IMR-90 (cell line): ENCODE measurements around the gene FEZF2. TPM values are rescaled to one million over a fixed set of nuclear protein-coding genes. Genes with fewer than 3 reads are reported as not detected.
A peak's percentile ranks its signal among the peaks of the same experiment; 100 is the strongest.

Source experiments
- ATAC-seq: fragments of 200-7000 bp; cut with Tn5 transposase; 2 replicates; pipeline ENCODE4 v1.9.1; 2020; ENCODE audit warnings: low read depth, mild to moderate bottlenecking, moderate library complexity
- BruUV-seq: library from RNA; stranded (reverse); fragments of 400-500 nt; replicated peaks from 2 replicates; lab custom pipeline; 2021; lab: Mats Ljungman, UMichigan
- CTCF ChIA-PET: fragments of 300-600 bp; formaldehyde crosslinking; extraction: SDS; loops from one replicate; lab custom pipeline; 2021; ENCODE audit warnings: antibody characterized with exemption; lab: Yijun Ruan, JAX
- POLR2A ChIA-PET: fragments of 300-600 bp; sonication (Branson Sonifier 250); formaldehyde crosslinking; loops from one replicate; lab custom pipeline; 2022; ENCODE audit warnings: antibody characterized with exemption; ENCODE audit not compliant: unreplicated experiment; lab: Charles Lee
- DNase-seq: peaks from one replicate; pipeline ENCODE4 v3.0.0; 2013
- H2AFZ ChIP-seq: replicated peaks from 2 replicates; pipeline ENCODE3; 2013; ENCODE audit warnings: low read length, mild to moderate bottlenecking; ENCODE audit not compliant: poor library complexity
- H2AK5ac ChIP-seq: 2 replicates; pipeline ENCODE4 v1.6.1; 2013; ENCODE audit warnings: low read depth, low read length, inconsistent platforms
- H2AK9ac ChIP-seq: replicated peaks from 2 replicates; pipeline ENCODE3; 2013; ENCODE audit warnings: mild to moderate bottlenecking, low read depth, low read length, moderate library complexity; ENCODE audit not compliant: poor library complexity
- H2BK120ac ChIP-seq: 2 replicates; pipeline ENCODE4 v1.6.1; 2013; ENCODE audit warnings: low read depth, low read length, inconsistent platforms
- H2BK15ac ChIP-seq: 3 replicates; pipeline ENCODE4 v1.6.1; 2013; ENCODE audit warnings: low read depth, low read length, inconsistent platforms
- H2BK20ac ChIP-seq: 2 replicates; pipeline ENCODE4 v1.6.1; 2013; ENCODE audit warnings: low read depth, mild to moderate bottlenecking, inconsistent platforms, low read length, moderate library complexity
- H2BK5ac ChIP-seq: 2 replicates; pipeline ENCODE4 v1.6.1; 2013; ENCODE audit warnings: mild to moderate bottlenecking, low read depth, low read length, inconsistent platforms; ENCODE audit not compliant: poor library complexity, severe bottlenecking
- H3K14ac ChIP-seq: replicated peaks from 2 replicates; pipeline ENCODE4 v1.6.1; 2013; ENCODE audit warnings: low read depth, low read length, inconsistent platforms
- H3K18ac ChIP-seq: 2 replicates; pipeline ENCODE4 v1.6.1; 2013; ENCODE audit warnings: low read depth, low read length, control low read depth
- H3K23ac ChIP-seq: 2 replicates; pipeline ENCODE4 v1.6.1; 2013; ENCODE audit warnings: low read depth, low read length, inconsistent platforms
- H3K27ac ChIP-seq: 2 replicates; pipeline ENCODE4 v1.5.1; 2013; ENCODE audit warnings: mild to moderate bottlenecking, control low read depth, low read length; ENCODE audit not compliant: insufficient read depth
- H3K27me3 ChIP-seq: 2 replicates; pipeline ENCODE4 v1.6.1; 2013; ENCODE audit warnings: low read length; ENCODE audit not compliant: control insufficient read depth, insufficient read depth
- H3K36me3 ChIP-seq: 2 replicates; pipeline ENCODE4 v1.6.1; 2013; ENCODE audit warnings: low read length, mixed read lengths; ENCODE audit not compliant: control insufficient read depth, insufficient read depth
- H3K4ac ChIP-seq: 2 replicates; pipeline ENCODE4 v1.6.1; 2013; ENCODE audit warnings: low read depth, low read length, inconsistent platforms
- H3K4me1 ChIP-seq: 2 replicates; pipeline ENCODE4 v1.6.1; 2013; ENCODE audit warnings: low read length, mixed read lengths; ENCODE audit not compliant: control insufficient read depth, insufficient read depth
- H3K4me2 ChIP-seq: 2 replicates; pipeline ENCODE4 v1.6.1; 2013; ENCODE audit warnings: low read depth, mild to moderate bottlenecking, control low read depth, low read length, moderate library complexity
- H3K4me3 ChIP-seq: 2 replicates; pipeline ENCODE4 v1.5.1; 2013; ENCODE audit warnings: low read depth, mild to moderate bottlenecking, control low read depth, low read length, moderate library complexity; ENCODE audit not compliant: insufficient read depth
- H3K56ac ChIP-seq: 2 replicates; pipeline ENCODE4 v1.6.1; 2013; ENCODE audit warnings: low read length, inconsistent platforms; ENCODE audit not compliant: insufficient read depth; ENCODE audit errors: extremely low read depth
- H3K79me1 ChIP-seq, 2 experiments: 2 replicates each; pipeline ENCODE4 v1.6.1; 2013; ENCODE audit warnings: low read length in 2 of 2, inconsistent platforms in 1 of 2, low read depth in 1 of 2
- H3K9ac ChIP-seq: 2 replicates; pipeline ENCODE4 v1.6.1; 2013; ENCODE audit warnings: low read depth, low read length, control low read depth
- H3K9me1 ChIP-seq: 2 replicates; pipeline ENCODE4 v1.6.1; 2013; ENCODE audit warnings: low read length, inconsistent platforms; ENCODE audit not compliant: insufficient read depth
- H3K9me3 ChIP-seq: 2 replicates; pipeline ENCODE4 v1.6.1; 2013; ENCODE audit warnings: low read length; ENCODE audit not compliant: control insufficient read depth, insufficient read depth
- H4K20me1 ChIP-seq: 2 replicates; pipeline ENCODE4 v1.6.1; 2013; ENCODE audit warnings: low read length, inconsistent platforms; ENCODE audit not compliant: insufficient read depth
- H4K5ac ChIP-seq: 2 replicates; pipeline ENCODE4 v1.6.1; 2013; ENCODE audit warnings: mild to moderate bottlenecking, low read depth, low read length, control low read depth
- H4K8ac ChIP-seq, 2 experiments: 2 replicates each; pipeline ENCODE4 v1.6.1; 2013; ENCODE audit warnings: low read depth in 2 of 2, low read length in 2 of 2, control low read depth in 1 of 2, inconsistent platforms in 1 of 2
- H4K91ac ChIP-seq: 2 replicates; pipeline ENCODE4 v1.6.1; 2013; ENCODE audit warnings: low read depth, low read length, inconsistent platforms; ENCODE audit not compliant: insufficient read depth
- BHLHE40 ChIP-seq: fragments of 150-350 bp; IDR thresholded peaks from 2 replicates; pipeline ENCODE4 v1.6.1; 2016; ENCODE audit warnings: mild to moderate bottlenecking, low read depth, low read length
- CEBPB ChIP-seq: IDR thresholded peaks from 2 replicates; pipeline ENCODE4 v1.6.1; 2012; ENCODE audit warnings: low read depth, low read length, improper control_type of control experiment
- CHD1 ChIP-seq: IDR thresholded peaks from 2 replicates; pipeline ENCODE4 v1.6.1; 2012; ENCODE audit warnings: low read depth, low read length, improper control_type of control experiment
- FOS ChIP-seq: fragments of 150-350 bp; IDR thresholded peaks from 2 replicates; pipeline ENCODE4 v1.6.1; 2016; ENCODE audit warnings: low read depth, low read length
- MAFK ChIP-seq: IDR thresholded peaks from 2 replicates; pipeline ENCODE4 v1.6.1; 2012; ENCODE audit warnings: low read depth, low read length, improper control_type of control experiment
- MAZ ChIP-seq: IDR thresholded peaks from 2 replicates; pipeline ENCODE4 v1.6.1; 2012; ENCODE audit warnings: low read depth, mild to moderate bottlenecking, low read length, improper control_type of control experiment, moderate library complexity, borderline replicate concordance
- MXI1 ChIP-seq: IDR thresholded peaks from 2 replicates; pipeline ENCODE4 v1.6.1; 2012; ENCODE audit warnings: low read depth, mild to moderate bottlenecking, low read length, moderate library complexity, borderline replicate concordance
- POLR2A ChIP-seq: IDR thresholded peaks from 2 replicates; pipeline ENCODE4 v1.6.1; 2012; ENCODE audit warnings: mild to moderate bottlenecking, low read depth, low read length
- RAD21 ChIP-seq: IDR thresholded peaks from 2 replicates; pipeline ENCODE4 v1.6.1; 2012; ENCODE audit warnings: low read length, improper control_type of control experiment
- RCOR1 ChIP-seq: IDR thresholded peaks from 2 replicates; pipeline ENCODE4 v1.6.1; 2012; ENCODE audit warnings: mild to moderate bottlenecking, low read length, improper control_type of control experiment; ENCODE audit not compliant: insufficient replicate concordance
- RFX5 ChIP-seq: IDR thresholded peaks from 2 replicates; pipeline ENCODE4 v1.8.0; 2012; ENCODE audit warnings: low read depth, mild to moderate bottlenecking, low read length, moderate library complexity
- SMC3 ChIP-seq: fragments of 150-350 bp; IDR thresholded peaks from 2 replicates; pipeline ENCODE4 v1.6.1; 2016; ENCODE audit warnings: low read depth, mild to moderate bottlenecking, antibody characterized with exemption, low read length, moderate library complexity
- USF2 ChIP-seq: fragments of 150-350 bp; IDR thresholded peaks from 2 replicates; pipeline ENCODE4 v1.6.1; 2017; ENCODE audit warnings: mild to moderate bottlenecking, antibody characterized with exemption, low read length, low read depth
- WGBS, 2 experiments: methylation state at CpG; one replicate each; pipeline versions ENCODE4 v1.1.5 to v1.1.7; 2013; ENCODE audit warnings: missing lambda C conversion rate in 2 of 2; ENCODE audit not compliant: insufficient read length in 1 of 2; ENCODE audit errors: extremely low coverage in 2 of 2; 5-methylcytosine and 5-hydroxymethylcytosine counted together
- dilution Hi-C: fragments of 300-500 bp; cut with HindIII; formaldehyde crosslinking; loops from one replicate; pipeline ENCODE4 v1.14.3; 2018; ENCODE audit warnings: low sequenced_read_pairs; ENCODE audit not compliant: unreplicated experiment
- in situ Hi-C: fragments of 300-500 bp; cut with MboI; formaldehyde crosslinking; loops from 3 replicates; pipeline ENCODE4 v1.14.3; 2019; ENCODE audit warnings: low sequenced_read_pairs, inconsistent platforms, mixed read lengths
- intact Hi-C: fragments of 100-400 bp; cut with micrococcal nuclease; formaldehyde crosslinking; loops from 2 replicates; pipeline ENCODE4 v1.10.0; 2022
- polyA plus RNA-seq, 3 experiments: library from polyadenylated mRNA; depleted of rRNA; stranded (reverse); fragments of >200 nt; gene quantifications; 2 replicates each; pipeline ENCODE4 v1.2.3, GENCODE V29; 2012; ENCODE audit warnings: low replicate concordance in 1 of 3
- total RNA-seq: library from RNA; depleted of rRNA; stranded (reverse); fragments of >200 nt; gene quantifications from 2 replicates; pipeline ENCODE4 v1.2.3, GENCODE V29; 2012
- TF ChIP-seq, protein P1 (sequence below): fragments of 150-350 bp; IDR thresholded peaks from 2 replicates; pipeline ENCODE4 v1.6.1; 2016; ENCODE audit warnings: low read depth, mild to moderate bottlenecking, low read length, moderate library complexity, borderline replicate concordance
- TF ChIP-seq, protein P2 (sequence below): conservative IDR thresholded peaks from 2 replicates; pipeline ENCODE4 v1.5.1; 2012; ENCODE audit warnings: mild to moderate bottlenecking, low read depth, low read length, improper control_type of control experiment

FEZF2 gene
- total and polyA plus RNA-seq, 2 of the 4 experiments (the other 2 are of a cell fraction): not detected

- CTCF ChIA-PET: interaction anchor here (0.8 kb wide), 1 partner anchor 33 kb away, joined by 3 read pairs; no protein-coding TSS in a partner anchor
- peak overlapping the region; percentile 34; the same call in 1 of the 2 replicates for H3K4me2 ChIP-seq
- TF ChIP-seq, protein P1, sequence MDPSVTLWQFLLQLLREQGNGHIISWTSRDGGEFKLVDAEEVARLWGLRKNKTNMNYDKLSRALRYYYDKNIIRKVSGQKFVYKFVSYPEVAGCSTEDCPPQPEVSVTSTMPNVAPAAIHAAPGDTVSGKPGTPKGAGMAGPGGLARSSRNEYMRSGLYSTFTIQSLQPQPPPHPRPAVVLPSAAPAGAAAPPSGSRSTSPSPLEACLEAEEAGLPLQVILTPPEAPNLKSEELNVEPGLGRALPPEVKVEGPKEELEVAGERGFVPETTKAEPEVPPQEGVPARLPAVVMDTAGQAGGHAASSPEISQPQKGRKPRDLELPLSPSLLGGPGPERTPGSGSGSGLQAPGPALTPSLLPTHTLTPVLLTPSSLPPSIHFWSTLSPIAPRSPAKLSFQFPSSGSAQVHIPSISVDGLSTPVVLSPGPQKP: no peak
- TF ChIP-seq RAD21 (no peak), POLR2A (no peak), MAFK (no peak), CHD1 (no peak), RFX5 (no peak), CEBPB (no peak), RCOR1 (no peak), MAZ (no peak), FOS (no peak), SMC3 (no peak), USF2 (no peak), BHLHE40 (no peak), MXI1 (no peak)
- TF ChIP-seq, protein P2, sequence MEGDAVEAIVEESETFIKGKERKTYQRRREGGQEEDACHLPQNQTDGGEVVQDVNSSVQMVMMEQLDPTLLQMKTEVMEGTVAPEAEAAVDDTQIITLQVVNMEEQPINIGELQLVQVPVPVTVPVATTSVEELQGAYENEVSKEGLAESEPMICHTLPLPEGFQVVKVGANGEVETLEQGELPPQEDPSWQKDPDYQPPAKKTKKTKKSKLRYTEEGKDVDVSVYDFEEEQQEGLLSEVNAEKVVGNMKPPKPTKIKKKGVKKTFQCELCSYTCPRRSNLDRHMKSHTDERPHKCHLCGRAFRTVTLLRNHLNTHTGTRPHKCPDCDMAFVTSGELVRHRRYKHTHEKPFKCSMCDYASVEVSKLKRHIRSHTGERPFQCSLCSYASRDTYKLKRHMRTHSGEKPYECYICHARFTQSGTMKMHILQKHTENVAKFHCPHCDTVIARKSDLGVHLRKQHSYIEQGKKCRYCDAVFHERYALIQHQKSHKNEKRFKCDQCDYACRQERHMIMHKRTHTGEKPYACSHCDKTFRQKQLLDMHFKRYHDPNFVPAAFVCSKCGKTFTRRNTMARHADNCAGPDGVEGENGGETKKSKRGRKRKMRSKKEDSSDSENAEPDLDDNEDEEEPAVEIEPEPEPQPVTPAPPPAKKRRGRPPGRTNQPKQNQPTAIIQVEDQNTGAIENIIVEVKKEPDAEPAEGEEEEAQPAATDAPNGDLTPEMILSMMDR: no peak
Measured at GRCh38 chr3:62368705-62369475, 4.5 kb downstream of the FEZF2 start.

More at GRCh38 chr3:62368705-62369475, 4.5 kb downstream of the FEZF2 start:
- Histone ChIP-seq H3K27me3 (peaks cover 80% of the 10 kb centered on the region), H2AFZ (peak overlapping the region; percentile 58), H2BK5ac (no peak overlapping the region), H3K56ac (no peak overlapping the region), H3K27ac (no peak overlapping the region), H3K23ac (no peak overlapping the region), H3K14ac (no peak overlapping the region), H2BK15ac (no peak overlapping the region), H3K9ac (no peak overlapping the region), H4K20me1 (no peaks in the 10 kb centered on the region; the same call in 1 of the 2 replicates), H2AK5ac (no peak overlapping the region), H2BK20ac (no peak overlapping the region), H3K4ac (no peak overlapping the region), H4K91ac (no peak overlapping the region), H2BK120ac (no peak overlapping the region), H2AK9ac (no peak overlapping the region), H3K9me1 (no peaks in the 10 kb centered on the region), H4K5ac (no peak overlapping the region), H3K4me3 (no peak overlapping the region), H3K18ac (no peak overlapping the region), H3K4me1 (no peaks in the 10 kb centered on the region), H4K8ac (no peak overlapping the region), H3K79me1 (no peaks in the 10 kb centered on the region), H3K9me3 (peaks cover 5% of the 10 kb centered on the region; the same call in 1 of the 2 replicates), H3K36me3 (no peaks in the 10 kb centered on the region)
- no TSS peak for BruUV-seq
- ATAC-seq (0 out of 2 replicates have a peak, but pooled peaks have one; percentile 28), DNase-seq (no peak)
- POLR2A ChIA-PET: no interaction called here
- in situ Hi-C loops: no loop called here
- dilution Hi-C loops: no loop called here
- WGBS, 2 experiments: 1% methylated on average over 23 of the region's 58 CpGs; no CpG with 5 or more reads in 1 of the 2 experiments
- intact Hi-C loops: no loop called here
